ENCODE measurements around the gene LMO7. TPM values are rescaled to one million over a fixed set of nuclear protein-coding genes. Genes with fewer than 3 reads are reported as not detected.

The LMO7 gene
- total and polyA plus RNA-seq, 2 of the 8 experiments (the other 6 are each of a cell fraction or from before 2014, with no cell fraction given) = 8.1 to 28.3 TPM

GRCh38 chr13:75759531-75759930 is 123.4 kb downstream of the LMO7 start:
- Histone ChIP-seq H3K23me2 (ENCODE audit: low read depth, low read length) (no peaks in the 10 kb centered on the region), H2BK15ac (ENCODE audit: low read length) (no peak overlapping the region), H4K91ac (replicated peaks; ENCODE audit: insufficient read length, low read length) (no peak overlapping the region), H3K79me2 (ENCODE audit: control insufficient read depth in 1 of 2, insufficient read depth in 2 of 2, low read length in 2 of 2) (no peaks in the 10 kb centered on the region), H3K36me3 (ENCODE audit: control insufficient read depth in 2 of 4, insufficient read depth in 4 of 4, low read length in 3 of 4) (no peaks in the 10 kb centered on the region; a peak in 1 of 8 replicates), H3K27me3 (replicated peaks in 1 of 4; ENCODE audit: control insufficient read depth in 3 of 4, extremely low read depth in 1 of 4, insufficient read depth in 3 of 4, low read length in 3 of 4) (no peaks in the 10 kb centered on the region), H2AFZ (ENCODE audit: low read length) (no peak overlapping the region), H3K4me1 (replicated peaks in 1 of 4; ENCODE audit: control insufficient read depth in 3 of 4, insufficient read depth in 4 of 4, low read length in 3 of 4) (no peaks in the 10 kb centered on the region), H3K9me3 (ENCODE audit: insufficient read depth in 2 of 2, low read depth in 1 of 2, low read length in 1 of 2) (no peaks in the 10 kb centered on the region), H4K20me1 (replicated peaks in 1 of 2; ENCODE audit: control insufficient read depth in 1 of 2, insufficient read depth in 2 of 2, low read length in 2 of 2) (no peaks in the 10 kb centered on the region), H3K79me1 (ENCODE audit: low read depth, low read length) (no peaks in the 10 kb centered on the region), H2BK120ac (replicated peaks; ENCODE audit: low read depth, low read length) (no peak overlapping the region), H3K4me2 (ENCODE audit: insufficient read depth in 1 of 2, low read depth in 2 of 2, low read length in 2 of 2) (no peak overlapping the region), H4K8ac (ENCODE audit: extremely low read depth, insufficient read depth, low read length) (no peak overlapping the region), H2BK12ac (ENCODE audit: low read depth, low read length) (no peak overlapping the region), H2BK20ac (ENCODE audit: low read length) (no peak overlapping the region), H3K23ac (ENCODE audit: insufficient read length) (no peak overlapping the region), H3K9ac (replicated peaks in 1 of 4; ENCODE audit: extremely low read depth in 1 of 4, low read depth in 3 of 4, low read length in 3 of 4) (no peak overlapping the region), H4K5ac (ENCODE audit: insufficient read length, low read depth, low read length) (no peak overlapping the region), H3K4ac (replicated peaks; ENCODE audit: insufficient read length, low read depth, low read length) (no peak overlapping the region), H3K56ac (replicated peaks; ENCODE audit: insufficient read length, low read depth, low read length) (no peak overlapping the region), H3K4me3 (ENCODE audit: extremely low read depth in 1 of 4, insufficient read depth in 2 of 4, low read depth in 3 of 4, low read length in 4 of 4) (no peak overlapping the region), H2BK5ac (ENCODE audit: low read depth, low read length) (no peak overlapping the region), H3K27ac (ENCODE audit: low read depth, low read length) (no peak overlapping the region), H3K14ac (ENCODE audit: insufficient read length) (no peak overlapping the region), H3K18ac (ENCODE audit: extremely low read depth, low read length) (no peak overlapping the region), H2AK5ac (ENCODE audit: low read depth, low read length) (no peak overlapping the region)
- TF ChIP-seq SRF (IDR thresholded peaks at IDR 0.05; ENCODE audit: low read depth, low read length) (no peak), KDM4A (IDR thresholded peaks at IDR 0.05; ENCODE audit: low read depth, low read length, severe bottlenecking) (no peak), BACH1 (IDR thresholded peaks at IDR 0.05; ENCODE audit: low read length) (no peak), EP300 (IDR thresholded peaks at IDR 0.05; ENCODE audit: borderline replicate concordance in 1 of 2, low read depth in 2 of 2, low read length in 2 of 2) (no peak), CHD2 (IDR thresholded peaks at IDR 0.05; ENCODE audit: low read length) (no peak), RNF2 (IDR thresholded peaks at IDR 0.05; ENCODE audit: borderline replicate concordance, low read depth, low read length, missing control alignments, poor library complexity, severe bottlenecking) (no peak), EGR1 (IDR thresholded peaks at IDR 0.05; ENCODE audit: borderline replicate concordance, low read depth, low read length) (no peak)
- ChIA-PET POLR2A (ENCODE audit: partially characterized antibody) (no interaction called here), CTCF (ENCODE audit: partially characterized antibody) (interaction anchor here (0.7 to 2.2 kb wide), 6 partner anchors 10 to 258 kb away, joined by 3 to 7 read pairs (median 4); no protein-coding TSS in a partner anchor)
- FAIRE-seq (no peak), DNase-seq (ENCODE audit: low read depth in 1 of 2, low spot score in 2 of 2) (no peak)
- WGBS, 2 experiments (ENCODE audit: extremely low coverage in 1 of 2, insufficient coverage in 1 of 2, insufficient read length in 1 of 2, insufficient replicate concordance in 2 of 2, low coverage in 1 of 2, low lambda C conversion rate in 2 of 2, missing lambda C conversion rate in 1 of 2) = 92% methylated on average over 7 of the region's 7 CpGs; no CpG with 5 or more reads in 1 of the 2 experiments
